Panc1 (cell line): Measurements from ENCODE around the gene DIP2C. TPM values are rescaled to one million over a fixed set of nuclear protein-coding genes. Genes with fewer than 3 reads are reported as not detected.

Experiments
- ATAC-seq: fragments of 200-7000 bp; cut with Tn5 transposase; 2 replicates; pipeline ENCODE4 v1.9.1; 2020; ENCODE audit warnings: mild to moderate bottlenecking, moderate library complexity
- BruUV-seq: library from RNA; stranded (reverse); fragments of 400-500 nt; replicated peaks from 2 replicates; lab custom pipeline; 2021; lab: Mats Ljungman, UMichigan
- CTCF ChIA-PET: fragments of 300-600 bp; sonication (Branson Sonifier 250); formaldehyde crosslinking; loops from one replicate; lab custom pipeline; 2022; ENCODE audit warnings: antibody characterized with exemption; lab: Charles Lee
- POLR2A ChIA-PET: fragments of 300-600 bp; sonication (Branson Sonifier 250); formaldehyde crosslinking; loops from one replicate; lab custom pipeline; 2022; ENCODE audit warnings: antibody characterized with exemption; lab: Charles Lee
- DNase-seq: peaks from one replicate; pipeline ENCODE4 v3.0.0-alpha.2; 2010; ENCODE audit warnings: low read depth, low spot score
- H3K27ac ChIP-seq: 2 replicates; pipeline ENCODE4 v1.5.1; 2011; ENCODE audit warnings: mild to moderate bottlenecking, low read length, inconsistent platforms
- H3K27me3 ChIP-seq: fragments of 200-500 bp; sonication (Bioruptor generic); 2 replicates; pipeline ENCODE4 v1.6.0; 2014; ENCODE audit warnings: low read length, inconsistent platforms; ENCODE audit not compliant: control insufficient read depth, insufficient read depth
- H3K36me3 ChIP-seq: fragments of 200-500 bp; sonication (Bioruptor generic); 2 replicates; pipeline ENCODE4 v1.5.1; 2014; ENCODE audit warnings: inconsistent platforms, mild to moderate bottlenecking, low read length, moderate library complexity; ENCODE audit not compliant: control insufficient read depth, insufficient read depth
- H3K4me1 ChIP-seq: 2 replicates; pipeline ENCODE4 v1.5.1; 2011; ENCODE audit warnings: inconsistent platforms, mild to moderate bottlenecking, low read length, moderate library complexity; ENCODE audit not compliant: control insufficient read depth, insufficient read depth
- H3K4me3 ChIP-seq, 2 experiments: 2 replicates each; pipeline ENCODE4 v1.5.1; 2011 to 2012; ENCODE audit warnings: low read depth in 2 of 2, low read length in 2 of 2, mild to moderate bottlenecking in 2 of 2, inconsistent platforms in 1 of 2, moderate library complexity in 1 of 2
- H3K9me3 ChIP-seq: fragments of 200-500 bp; sonication (Bioruptor generic); 2 replicates; pipeline ENCODE4 v1.5.1; 2014; ENCODE audit warnings: low read depth, mild to moderate bottlenecking, inconsistent platforms, low read length, moderate library complexity; ENCODE audit not compliant: control insufficient read depth, insufficient read depth
- CTCF ChIP-seq: fragments of 450-650 bp; IDR thresholded peaks from 2 replicates; pipeline ENCODE4 v1.5.1; 2017; ENCODE audit warnings: mild to moderate bottlenecking
- POLR2AphosphoS5 ChIP-seq: IDR thresholded peaks from 2 replicates; pipeline ENCODE4 v1.6.1; 2012; ENCODE audit warnings: mild to moderate bottlenecking, low read depth, low read length, moderate library complexity
- REST ChIP-seq, 2 experiments: IDR thresholded peaks; 2 replicates each; pipeline ENCODE4 v1.6.1; 2011 to 2012; ENCODE audit warnings: low read depth in 2 of 2, control low read depth in 1 of 2, low read length in 1 of 2, mild to moderate bottlenecking in 1 of 2, moderate library complexity in 1 of 2; ENCODE audit not compliant: insufficient read depth in 1 of 2
- SIN3A ChIP-seq: IDR thresholded peaks from 2 replicates; pipeline ENCODE4 v1.6.1; 2012; ENCODE audit warnings: low read depth, mild to moderate bottlenecking, low read length, moderate library complexity, borderline replicate concordance; ENCODE audit not compliant: insufficient read depth
- TCF7L2 ChIP-seq: IDR thresholded peaks from 2 replicates; pipeline ENCODE4 v1.6.1; 2011; ENCODE audit warnings: mild to moderate bottlenecking, low read depth, low read length, inconsistent platforms
- in situ Hi-C: cut with HindIII; loops from 2 replicates; pipeline ENCODE4 v1.10.0; 2016; ENCODE audit warnings: low sequenced_read_pairs, low pct_unique_long_range_greater_than_20kb
- intact Hi-C: fragments of 100-400 bp; cut with micrococcal nuclease; formaldehyde crosslinking; loops from one replicate; pipeline ENCODE4 v1.10.0; 2022; ENCODE audit not compliant: unreplicated experiment
- total RNA-seq: library from RNA; stranded (reverse); gene quantifications from one replicate; pipeline ENCODE4 v1.2.1, GENCODE V29; 2021; ENCODE audit not compliant: unreplicated experiment

The DIP2C gene
- total RNA-seq, 1 experiment from 2014 or later: 13.2 TPM

- Histone ChIP-seq H3K9me3 (no peaks in the 10 kb centered on the region), H3K4me1 (no peaks in the 10 kb centered on the region), H3K36me3 (no peaks in the 10 kb centered on the region), H3K27me3 (no peaks in the 10 kb centered on the region), H3K4me3 (no peak overlapping the region), H3K27ac (no peak overlapping the region)
- intact Hi-C loops (no loop called here), in situ Hi-C loops (no loop called here)
- CTCF ChIA-PET: no interaction called here
- BruUV-seq: no TSS peak
- POLR2A ChIA-PET: no interaction called here
- ATAC-seq (no peak), DNase-seq (no peak)
- TF ChIP-seq POLR2AphosphoS5 (no peak), TCF7L2 (no peak), REST (IDR thresholded peaks at IDR 0.05; ENCODE audit: insufficient read depth in 1 of 2, low read depth in 2 of 2, low read length in 1 of 2) (no peak), CTCF (no peak), SIN3A (no peak)
These were observed 219.0 kb downstream of the DIP2C start for GRCh38 chr10:470339-471003.

- BruUV-seq: no TSS peak
- in situ Hi-C loops: no loop called here
- DNase-seq (no peak), ATAC-seq (no peak)
- no peaks in the 10 kb centered on the region for H3K36me3 ChIP-seq
- intact Hi-C loops: no loop called here
- H3K4me3 ChIP-seq: no peak overlapping the region
- H3K27me3 ChIP-seq: no peaks in the 10 kb centered on the region
- POLR2A ChIA-PET: no interaction called here
- CTCF ChIA-PET: no interaction called here
- H3K4me1 ChIP-seq: no peaks in the 10 kb centered on the region
- no peak overlapping the region for H3K27ac ChIP-seq
- H3K9me3 ChIP-seq: no peaks in the 10 kb centered on the region
- TF ChIP-seq TCF7L2: no peak
- TF ChIP-seq CTCF: no peak
- TF ChIP-seq SIN3A: no peak
- TF ChIP-seq POLR2AphosphoS5: no peak
- TF ChIP-seq REST (IDR thresholded peaks at IDR 0.05; ENCODE audit: insufficient read depth in 1 of 2, low read depth in 2 of 2, low read length in 1 of 2): no peak
These were observed 219.5 kb downstream of the DIP2C start for GRCh38 chr10:469947-470338.
